Kidney glomerular epithelial cell (primary cell): Measurements from ENCODE around the gene NCAPH2.
"Not testable (repeated sequence)": the region's sequence is repeated elsewhere in the genome, so short reads cannot be mapped to it uniquely, and the experiment has no call there.

Experiments
- DNase-seq: peaks from one replicate; lab custom pipeline; 2025; lab: John Stamatoyannopoulos, UW

Gene NCAPH2

DNA sequence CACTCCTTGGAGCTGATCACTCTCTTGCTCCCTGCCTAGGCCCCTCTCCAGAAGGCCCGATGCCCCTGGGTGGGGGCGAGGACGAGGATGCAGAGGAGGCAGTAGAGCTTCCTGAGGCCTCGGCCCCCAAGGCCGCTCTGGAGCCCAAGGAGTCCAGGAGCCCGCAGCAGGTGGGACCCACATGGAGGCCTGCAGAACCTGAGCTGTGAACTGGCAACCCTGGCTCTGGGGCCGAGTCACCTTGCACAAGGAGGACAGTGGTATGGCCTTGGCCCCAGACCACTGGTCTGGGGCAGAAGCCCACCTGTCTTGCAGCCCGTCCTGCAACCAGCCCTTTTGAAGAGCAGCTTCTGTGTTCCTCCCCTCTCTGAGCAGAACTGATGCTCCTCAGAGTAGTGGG, 11.1 kb downstream of the NCAPH2 start:
- no peak for DNase-seq

- not testable (repeated sequence) for DNase-seq
These were observed 12.2 kb downstream of the NCAPH2 start for GRCh38 chr22:50520184-50520583.

DNA sequence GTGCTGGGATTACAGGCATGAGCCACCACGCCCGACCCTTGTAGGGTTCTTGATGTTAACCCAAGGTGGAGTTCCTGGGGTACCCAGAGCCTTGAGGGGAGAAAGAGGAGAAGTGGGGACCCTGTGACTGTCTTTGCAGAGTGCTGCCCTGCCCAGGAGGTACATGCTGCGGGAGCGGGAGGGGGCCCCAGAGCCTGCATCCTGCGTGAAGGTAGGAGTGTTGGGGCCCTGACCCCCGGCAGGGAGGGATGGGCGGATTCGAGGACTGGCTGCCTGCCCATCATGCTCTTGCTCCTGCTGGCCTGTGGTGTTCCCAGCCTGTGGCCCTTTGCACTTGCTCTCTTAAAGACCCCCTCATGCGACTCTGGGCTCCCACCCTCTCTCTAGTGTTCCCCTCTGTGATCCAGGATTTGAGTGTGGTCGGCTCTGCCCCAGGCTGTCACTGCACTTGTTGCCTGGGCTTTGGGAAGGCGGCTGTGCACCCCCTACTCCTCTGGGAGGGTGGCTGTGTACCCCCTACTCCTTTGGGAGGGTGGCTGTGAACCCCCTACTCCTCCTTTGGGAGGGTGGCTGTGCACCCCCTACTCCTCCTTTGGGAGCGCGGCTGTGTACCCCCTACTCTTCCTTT, 12.9 kb downstream of the NCAPH2 start:
- DNase-seq, result no peak

DNA sequence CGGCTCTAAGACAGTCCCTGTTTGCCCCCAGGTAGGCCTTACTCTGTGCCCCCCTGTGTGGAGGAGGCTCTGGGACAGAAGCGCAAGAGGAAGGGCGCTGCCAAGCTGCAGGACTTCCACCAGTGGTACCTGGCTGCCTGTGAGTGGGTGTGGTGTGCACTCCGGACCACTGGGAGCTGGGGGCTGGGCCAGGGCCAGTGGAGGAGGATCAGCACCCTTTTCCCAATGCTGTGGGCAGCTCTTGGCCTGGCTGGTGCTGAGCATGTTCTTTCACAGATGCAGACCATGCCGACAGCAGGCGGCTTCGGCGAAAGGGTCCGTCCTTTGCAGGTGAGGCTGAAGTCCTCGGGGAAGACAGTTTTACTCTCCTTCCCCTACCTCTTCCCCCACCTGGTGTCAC, 13.7 kb downstream of the NCAPH2 start:
- no peak for DNase-seq

DNA sequence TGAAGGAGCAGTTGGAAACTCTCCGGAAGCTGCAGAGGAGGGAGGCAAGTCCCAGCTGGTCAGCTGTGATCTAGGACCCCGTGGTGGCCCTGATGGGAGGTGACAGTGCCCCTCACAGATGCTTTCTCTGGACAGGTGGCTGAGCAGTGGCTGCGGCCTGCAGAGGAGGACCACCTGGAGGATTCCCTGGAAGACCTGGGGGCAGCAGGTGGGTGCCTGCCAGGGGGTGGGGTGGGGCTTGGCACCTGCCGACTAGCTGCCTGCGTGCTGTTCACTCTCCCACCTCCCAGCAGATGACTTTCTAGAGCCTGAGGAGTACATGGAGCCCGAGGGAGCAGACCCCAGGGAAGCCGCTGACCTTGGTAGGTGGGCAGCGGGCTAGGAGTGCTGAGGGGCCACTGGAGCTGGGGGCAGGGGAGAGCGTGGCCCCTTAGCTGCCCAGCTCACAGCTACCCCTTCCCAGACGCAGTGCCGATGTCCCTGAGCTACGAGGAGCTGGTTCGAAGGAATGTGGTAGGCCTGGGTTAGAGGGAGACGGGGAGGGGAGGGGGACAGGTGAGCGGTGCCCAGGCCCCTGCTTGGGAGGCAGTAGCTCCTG, 14.3 kb downstream of the NCAPH2 start:
- no peak for DNase-seq

- no peak for DNase-seq
These were observed 14.9 kb downstream of the NCAPH2 start for GRCh38 chr22:50522806-50523438.

DNA sequence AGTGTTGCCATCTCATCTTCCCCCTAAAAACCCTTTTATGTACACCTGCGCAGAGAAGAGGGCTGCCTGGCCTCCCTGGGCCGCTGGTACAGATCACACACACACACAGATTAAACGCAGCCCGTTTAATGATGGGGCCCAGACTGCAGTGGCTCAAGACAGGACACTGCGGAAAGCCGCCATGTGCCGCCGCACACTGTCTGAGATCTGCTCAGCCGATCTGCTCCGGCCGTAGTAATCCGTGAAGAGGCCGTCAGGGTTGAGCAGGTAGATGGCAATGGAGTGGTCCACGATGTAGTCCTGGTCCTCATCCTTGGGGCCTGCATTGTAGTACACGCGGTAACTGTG, 15.4 kb downstream of the NCAPH2 start:
- DNase-seq, result no peak

- no peak for DNase-seq
These were observed 16.0 kb downstream of the NCAPH2 start for GRCh38 chr22:50523806-50524675.

GRCh38 chr22:50524676-50525103, 16.7 kb downstream of the NCAPH2 start:
- no peak for DNase-seq

DNA sequence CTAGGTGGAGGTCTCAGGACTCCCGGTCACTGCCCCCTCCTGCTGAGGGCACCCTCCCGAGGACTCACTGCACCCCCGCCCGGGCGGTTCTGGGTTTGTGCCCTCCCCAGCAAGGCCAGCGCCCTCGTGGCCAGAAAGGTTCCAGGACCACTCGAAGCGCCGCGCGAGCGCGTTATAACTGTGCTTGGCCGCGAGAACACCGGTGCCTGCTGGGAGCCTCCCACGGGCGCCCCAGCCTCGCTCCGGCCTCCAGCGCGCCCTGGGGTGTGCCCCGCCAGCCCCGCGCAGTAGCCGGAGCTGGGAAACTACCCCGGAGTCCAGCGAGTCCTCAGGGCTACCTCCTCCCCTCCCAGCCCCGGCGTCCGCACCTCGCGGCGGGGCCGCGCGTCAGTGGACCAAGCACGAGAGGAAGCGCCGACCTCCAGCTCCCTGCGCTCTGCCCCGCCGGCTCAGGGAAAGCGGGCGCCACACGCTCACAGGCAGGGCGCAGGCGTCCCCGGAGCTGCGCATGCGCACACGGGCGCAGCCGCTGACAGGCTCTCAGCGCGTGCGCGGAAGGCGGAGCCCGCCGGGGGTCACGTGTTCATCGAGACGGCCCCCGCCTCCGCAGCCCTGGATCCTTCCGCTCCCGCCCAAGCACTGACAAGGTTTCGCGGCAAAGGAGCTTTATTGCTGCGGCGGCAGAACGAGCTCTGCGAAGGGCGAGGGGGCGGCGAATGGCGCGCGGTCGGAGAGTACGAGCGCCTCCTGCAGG, 17.3 kb downstream of the NCAPH2 start, which contains the start of gene SCO2:
Gene SCO2 (minus strand): TSS at position 495 of the 754 bp plus-strand sequence. CDS start 1,187 bp downstream, outside the sequence.
- peak; percentile 93 for DNase-seq

DNA sequence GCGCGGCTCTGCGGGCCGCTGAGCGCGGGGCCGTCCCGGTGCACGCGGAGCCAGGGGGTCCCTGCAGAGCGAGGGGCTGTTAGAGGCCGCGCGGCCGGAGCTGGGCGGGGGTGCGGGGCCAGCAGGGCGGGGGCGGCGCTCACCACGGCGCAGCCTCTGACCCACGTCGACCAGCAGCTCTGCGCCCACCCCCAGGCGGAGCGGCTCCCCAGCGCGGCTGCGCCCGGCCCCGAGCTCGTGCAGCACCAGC, 17.8 kb downstream of the NCAPH2 start:
- no peak for DNase-seq

GRCh38 chr22:50526108-50526833, 18.2 kb downstream of the NCAPH2 start:
- peak; percentile 45 for DNase-seq

GRCh38 chr22:50526834-50527801, 19.1 kb downstream of the NCAPH2 start:
- DNase-seq, result no peak

DNA sequence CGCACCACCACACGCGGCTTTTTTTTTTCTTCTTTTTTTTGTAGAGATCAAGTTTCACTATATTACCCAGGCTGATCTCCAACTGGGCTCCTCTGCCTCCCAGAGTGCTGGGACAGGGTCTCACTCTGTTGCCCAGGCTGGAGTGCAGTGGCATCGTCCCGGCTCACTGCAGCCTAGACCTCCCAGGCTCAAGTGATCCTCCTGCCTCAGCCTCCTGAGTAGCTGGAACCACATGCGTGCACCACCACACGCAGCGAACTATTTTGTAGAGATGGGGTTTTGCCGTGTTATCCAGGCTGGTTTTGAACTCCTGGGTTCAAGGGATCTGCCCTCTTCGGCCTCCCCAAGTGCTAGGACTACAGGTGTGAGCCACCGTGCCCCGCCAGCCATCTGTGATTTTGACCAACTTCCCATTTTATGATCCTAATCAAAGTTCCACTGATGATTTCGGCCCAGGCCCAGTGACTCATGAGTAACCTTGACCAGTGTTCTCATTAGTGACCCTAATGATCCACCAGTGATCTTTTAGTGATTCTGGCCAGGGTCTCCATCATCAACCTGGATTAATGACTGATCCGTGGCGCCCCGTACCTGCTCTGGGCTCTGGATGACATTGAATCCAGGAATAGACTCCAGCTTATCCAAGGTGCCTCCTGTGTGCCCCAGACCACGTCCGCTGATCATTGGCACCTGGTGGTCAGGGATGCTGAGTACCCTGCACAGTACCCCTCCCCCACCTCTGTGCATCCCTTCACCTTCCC, 20.1 kb downstream of the NCAPH2 start:
- DNase-seq, result no peak

GRCh38 chr22:50528682-50529415, 20.8 kb downstream of the NCAPH2 start:
- no peak for DNase-seq

DNA sequence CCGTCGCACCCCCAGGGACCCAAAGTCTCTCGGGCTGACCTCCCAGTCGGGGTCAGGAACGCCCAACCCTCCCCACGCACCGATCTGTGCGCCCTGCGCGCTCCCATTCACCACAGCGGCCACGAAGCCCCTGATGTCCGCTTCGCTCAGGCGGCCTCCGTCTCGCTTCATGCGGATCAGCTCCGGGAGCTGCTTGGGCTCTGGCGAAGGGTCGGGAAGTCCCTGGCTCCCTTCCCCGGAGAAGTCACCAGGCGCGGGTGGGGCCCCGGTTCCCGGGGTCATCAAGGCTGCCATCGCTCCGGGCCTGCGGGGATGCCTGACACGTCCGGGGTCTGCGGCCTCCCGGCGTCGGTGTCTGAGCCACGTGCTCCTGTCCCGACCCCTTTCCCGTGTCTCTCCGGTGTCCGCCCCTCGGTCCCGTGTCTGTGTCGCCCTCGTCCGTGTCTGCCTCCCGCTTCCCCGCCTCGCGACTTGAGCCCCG, 21.4 kb downstream of the NCAPH2 start:
- DNase-seq, result no peak

- no peak for DNase-seq
These were observed 22.0 kb downstream of the NCAPH2 start, which contains the start of gene TYMP for GRCh38 chr22:50529897-50530579. TSS of gene TYMP (minus strand) at chr22:50530012. CDS start at chr22:50529709, 303 bp downstream.

GRCh38 chr22:50530580-50530876, 22.5 kb downstream of the NCAPH2 start:
- no peak for DNase-seq
